Ishikawa (cell line): ENCODE data around the gene MRGPRG.

Experiments
- CEBPB ChIP-seq: IDR thresholded peaks from 2 replicates; pipeline ENCODE4 v1.6.1; 2012
- CREB1 ChIP-seq: IDR thresholded peaks from 2 replicates; pipeline ENCODE4 v1.6.1; 2012; ENCODE audit warnings: low read depth
- EGR1 ChIP-seq: IDR thresholded peaks from 2 replicates; pipeline ENCODE4 v1.6.1; 2012
- EP300 ChIP-seq: IDR thresholded peaks from 2 replicates; pipeline ENCODE4 v1.6.1; 2012; ENCODE audit warnings: borderline replicate concordance
- FOXM1 ChIP-seq: IDR thresholded peaks from 2 replicates; pipeline ENCODE4 v1.6.1; 2012; ENCODE audit warnings: low read depth, borderline replicate concordance
- MAX ChIP-seq: IDR thresholded peaks from 2 replicates; pipeline ENCODE4 v1.6.1; 2012
- NFIC ChIP-seq: IDR thresholded peaks from 2 replicates; pipeline ENCODE4 v1.6.1; 2012
- RAD21 ChIP-seq: IDR thresholded peaks from 2 replicates; pipeline ENCODE4 v1.6.1; 2012; ENCODE audit warnings: low read depth
- REST ChIP-seq: IDR thresholded peaks from 2 replicates; pipeline ENCODE4 v1.6.1; 2012; ENCODE audit warnings: low read depth, mild to moderate bottlenecking
- TAF1 ChIP-seq: IDR thresholded peaks from 2 replicates; pipeline ENCODE4 v1.6.1; 2012; ENCODE audit warnings: low read depth, mild to moderate bottlenecking
- TCF12 ChIP-seq: IDR thresholded peaks from 2 replicates; pipeline ENCODE4 v1.6.1; 2012; ENCODE audit warnings: low read depth
- TEAD4 ChIP-seq: IDR thresholded peaks from 2 replicates; pipeline ENCODE4 v1.6.1; 2012
- USF1 ChIP-seq: IDR thresholded peaks from 2 replicates; pipeline ENCODE4 v1.6.1; 2012
- ZBTB7A ChIP-seq: IDR thresholded peaks from 2 replicates; pipeline ENCODE4 v1.6.1; 2012; ENCODE audit warnings: low read depth

- TF ChIP-seq MAX (no peak), TAF1 (no peak), EP300 (no peak), FOXM1 (no peak), TCF12 (no peak), USF1 (no peak), CREB1 (no peak), CEBPB (no peak), TEAD4 (no peak), ZBTB7A (no peak), RAD21 (no peak), REST (no peak), NFIC (no peak), EGR1 (no peak)
These were observed 44.2 kb downstream of the MRGPRG start for GRCh38 chr11:3174387-3174786.
